ENCODE results near the gene SIM1.

SIM1 gene

DNA sequence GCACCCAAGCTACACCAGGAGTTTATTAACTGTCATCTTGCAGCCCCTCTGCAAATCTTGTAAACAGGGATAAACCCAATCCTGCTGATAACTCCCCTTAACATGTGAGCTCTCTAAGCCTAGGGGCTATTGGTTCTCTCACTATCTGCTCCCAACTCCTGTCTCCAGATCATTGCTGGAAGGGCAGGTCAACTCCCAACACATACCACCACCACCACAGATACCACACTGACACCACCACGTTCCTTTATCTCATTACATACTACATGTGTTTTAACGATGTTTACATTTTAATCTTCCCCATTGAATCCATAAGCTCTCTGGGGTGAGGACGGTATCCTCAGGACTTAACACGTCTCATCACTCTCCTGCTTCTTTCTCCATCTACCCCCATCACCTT lies 51.8 kb downstream of the SIM1 start:
- Histone ChIP-seq H3K9ac (ENCODE audit: low read length) (no peak overlapping the region), H3K27me3 (ENCODE audit: control insufficient read depth, insufficient read depth, low read length) (no peaks in the 10 kb centered on the region), H3K4me1 (ENCODE audit: control insufficient read depth, insufficient read depth, low read length) (no peaks in the 10 kb centered on the region), H3K9me3 (ENCODE audit: control insufficient read depth, insufficient read depth, low read depth, low read length) (no peaks in the 10 kb centered on the region), H3K4me3 (ENCODE audit: low read depth, low read length) (no peak overlapping the region), H3K27ac (ENCODE audit: low read depth, low read length) (no peak overlapping the region), H3K36me3 (ENCODE audit: control insufficient read depth, insufficient read depth, low read length) (no peaks in the 10 kb centered on the region)

DNA sequence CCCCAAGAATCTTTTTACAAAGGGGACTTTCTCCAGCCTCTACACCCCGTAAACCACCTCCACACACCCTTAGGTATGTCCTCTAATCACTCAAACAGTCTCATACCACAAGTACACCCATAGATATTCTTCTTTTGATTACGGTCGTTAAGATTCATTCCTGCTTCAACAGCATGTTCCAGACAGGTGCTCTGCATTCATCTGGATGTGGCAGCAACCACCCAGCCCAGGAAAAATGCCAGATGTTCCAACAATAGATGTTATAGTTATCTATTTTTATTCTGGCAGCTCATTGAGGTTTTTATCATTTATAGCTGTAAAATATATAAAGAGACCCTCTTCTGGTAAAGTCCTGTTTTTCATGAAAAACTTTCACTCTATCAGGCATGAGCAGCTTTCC lies 60.7 kb downstream of the SIM1 start:
- Histone ChIP-seq H3K36me3 (ENCODE audit: control insufficient read depth, insufficient read depth, low read length) (no peaks in the 10 kb centered on the region), H3K27ac (ENCODE audit: low read depth, low read length) (no peak overlapping the region), H3K4me1 (ENCODE audit: control insufficient read depth, insufficient read depth, low read length) (no peaks in the 10 kb centered on the region), H3K9ac (ENCODE audit: low read length) (no peak overlapping the region), H3K27me3 (ENCODE audit: control insufficient read depth, insufficient read depth, low read length) (no peaks in the 10 kb centered on the region), H3K4me3 (ENCODE audit: low read depth, low read length) (no peak overlapping the region), H3K9me3 (ENCODE audit: control insufficient read depth, insufficient read depth, low read depth, low read length) (no peaks in the 10 kb centered on the region)

DNA sequence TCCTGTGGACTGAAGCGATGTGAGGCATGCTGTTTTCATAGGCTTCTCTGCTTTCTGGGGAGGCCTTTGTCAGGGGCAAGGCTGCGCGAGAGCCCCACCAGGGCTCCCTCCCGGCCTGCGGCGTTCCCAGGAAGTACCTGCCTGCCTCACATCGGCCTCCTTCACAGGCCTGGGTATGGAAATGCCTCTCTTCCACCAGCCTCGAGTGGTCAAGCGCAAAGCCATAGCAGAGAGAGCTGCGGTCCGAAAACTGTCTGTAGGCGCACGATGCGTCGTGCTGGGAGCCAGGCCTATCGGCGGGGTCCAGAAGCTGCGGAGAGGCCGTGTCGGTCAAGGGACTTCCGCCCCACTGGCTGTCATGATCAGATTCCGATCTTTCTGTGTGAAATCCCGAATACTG lies 71.2 kb downstream of the SIM1 start:
- H3K4me3 ChIP-seq (ENCODE audit: low read depth, low read length) = no peak overlapping the region

DNA sequence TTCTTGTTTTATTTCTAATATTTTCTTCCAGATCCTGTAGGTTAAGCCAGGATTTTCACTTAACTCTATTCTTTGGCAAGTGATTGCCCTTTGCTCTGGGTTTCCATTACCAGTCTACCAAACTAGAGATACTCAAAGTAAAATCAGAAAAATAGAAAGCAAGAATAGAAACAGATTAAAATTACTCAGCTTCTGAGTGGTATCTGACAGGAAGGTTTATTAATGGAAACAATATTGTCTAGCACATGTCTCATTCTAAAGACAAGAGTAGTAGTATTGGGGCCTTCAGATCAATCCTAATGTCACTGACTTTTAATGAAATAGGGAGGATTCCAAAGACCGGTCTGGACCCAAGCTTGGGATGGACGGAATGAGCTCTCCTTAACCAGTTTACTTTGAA lies 72.3 kb downstream of the SIM1 start:
- H3K9me3 ChIP-seq (ENCODE audit: control insufficient read depth, insufficient read depth, low read depth, low read length) = no peaks in the 10 kb centered on the region
- H3K36me3 ChIP-seq (ENCODE audit: control insufficient read depth, insufficient read depth, low read length) = no peaks in the 10 kb centered on the region
- H3K9ac ChIP-seq (ENCODE audit: low read length) = no peak overlapping the region
- H3K4me1 ChIP-seq (ENCODE audit: control insufficient read depth, insufficient read depth, low read length) = no peaks in the 10 kb centered on the region
- no peak overlapping the region for H3K4me3 ChIP-seq (ENCODE audit: low read depth, low read length)
- H3K27me3 ChIP-seq (ENCODE audit: control insufficient read depth, insufficient read depth, low read length) = no peaks in the 10 kb centered on the region
- no peak overlapping the region for H3K27ac ChIP-seq (ENCODE audit: low read depth, low read length)

More for the DNA sequence above, 71.2 kb downstream of the SIM1 start:
- no peaks in the 10 kb centered on the region for H3K36me3 ChIP-seq (ENCODE audit: control insufficient read depth, insufficient read depth, low read length)
- no peaks in the 10 kb centered on the region for H3K9me3 ChIP-seq (ENCODE audit: control insufficient read depth, insufficient read depth, low read depth, low read length)
- no peaks in the 10 kb centered on the region for H3K27me3 ChIP-seq (ENCODE audit: control insufficient read depth, insufficient read depth, low read length)
- no peaks in the 10 kb centered on the region for H3K4me1 ChIP-seq (ENCODE audit: control insufficient read depth, insufficient read depth, low read length)
- H3K9ac ChIP-seq (ENCODE audit: low read length) = no peak overlapping the region
- H3K27ac ChIP-seq (ENCODE audit: low read depth, low read length) = no peak overlapping the region

DNA sequence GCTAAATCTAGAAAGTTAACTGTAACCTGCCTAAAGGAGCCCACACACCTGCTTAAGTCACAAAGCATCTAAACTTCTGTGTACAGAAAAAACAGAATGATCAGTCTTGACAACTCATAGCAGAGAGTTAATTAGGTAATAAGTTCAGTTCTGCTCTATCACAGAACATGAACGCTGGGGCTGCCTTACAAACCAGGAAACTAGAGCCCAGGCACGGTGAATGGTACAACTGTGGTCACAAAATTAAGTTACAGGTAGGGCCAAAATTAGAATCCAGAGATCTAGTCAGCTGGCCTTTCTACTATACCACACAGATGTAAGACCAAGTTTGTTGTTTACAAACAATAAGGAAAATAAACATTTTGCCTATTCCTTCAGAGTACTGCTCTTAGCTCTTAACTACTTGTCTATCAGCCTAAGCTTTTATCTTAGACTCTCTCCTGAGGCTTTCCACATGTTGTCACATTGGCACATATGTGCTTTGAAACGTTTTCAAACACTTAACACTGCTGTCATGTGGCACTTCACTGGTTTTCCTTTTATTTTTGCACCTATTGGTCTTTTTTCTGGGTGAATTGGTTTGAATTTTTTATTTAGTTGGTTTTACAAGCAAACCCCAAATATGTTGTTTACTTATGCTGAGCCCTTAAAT lies 75.7 kb downstream of the SIM1 start:
- Histone ChIP-seq H3K27me3 (ENCODE audit: control insufficient read depth, insufficient read depth, low read length) (no peaks in the 10 kb centered on the region), H3K9ac (ENCODE audit: low read length) (no peak overlapping the region)

DNA sequence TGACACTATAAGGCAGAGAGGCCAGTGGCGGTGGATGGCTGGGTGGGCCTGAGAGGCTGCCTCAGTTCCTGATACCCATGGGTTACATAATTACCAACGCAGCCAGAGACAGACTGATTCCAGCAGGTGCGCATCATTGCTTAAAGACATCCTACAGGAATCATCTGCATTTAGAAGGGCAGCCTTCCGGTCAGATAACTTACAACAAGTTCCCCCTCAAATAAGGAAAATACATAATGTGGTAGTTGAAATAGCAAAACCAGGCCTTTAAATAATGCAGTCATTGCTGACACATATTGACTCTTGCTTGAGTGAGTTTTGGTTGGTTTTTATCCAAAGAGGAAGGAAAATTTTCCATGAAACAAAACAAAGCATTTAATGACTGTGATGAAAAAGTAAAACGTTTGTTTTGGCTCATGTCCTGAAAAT lies 81.9 kb downstream of the SIM1 start:
- H3K4me1 ChIP-seq (ENCODE audit: control insufficient read depth, insufficient read depth, low read length) = no peaks in the 10 kb centered on the region
- H3K36me3 ChIP-seq (ENCODE audit: control insufficient read depth, insufficient read depth, low read length) = no peaks in the 10 kb centered on the region
- no peaks in the 10 kb centered on the region for H3K27me3 ChIP-seq (ENCODE audit: control insufficient read depth, insufficient read depth, low read length)
- no peak overlapping the region for H3K4me3 ChIP-seq (ENCODE audit: low read depth, low read length)
- no peak overlapping the region for H3K9ac ChIP-seq (ENCODE audit: low read length)
- no peaks in the 10 kb centered on the region for H3K9me3 ChIP-seq (ENCODE audit: control insufficient read depth, insufficient read depth, low read depth, low read length)
- H3K27ac ChIP-seq (ENCODE audit: low read depth, low read length) = no peak overlapping the region

More for the DNA sequence above, 75.7 kb downstream of the SIM1 start:
- Histone ChIP-seq H3K36me3 (ENCODE audit: control insufficient read depth, insufficient read depth, low read length) (no peaks in the 10 kb centered on the region), H3K27ac (ENCODE audit: low read depth, low read length) (no peak overlapping the region), H3K4me3 (ENCODE audit: low read depth, low read length) (no peak overlapping the region), H3K4me1 (ENCODE audit: control insufficient read depth, insufficient read depth, low read length) (no peaks in the 10 kb centered on the region), H3K9me3 (ENCODE audit: control insufficient read depth, insufficient read depth, low read depth, low read length) (no peaks in the 10 kb centered on the region)

DNA sequence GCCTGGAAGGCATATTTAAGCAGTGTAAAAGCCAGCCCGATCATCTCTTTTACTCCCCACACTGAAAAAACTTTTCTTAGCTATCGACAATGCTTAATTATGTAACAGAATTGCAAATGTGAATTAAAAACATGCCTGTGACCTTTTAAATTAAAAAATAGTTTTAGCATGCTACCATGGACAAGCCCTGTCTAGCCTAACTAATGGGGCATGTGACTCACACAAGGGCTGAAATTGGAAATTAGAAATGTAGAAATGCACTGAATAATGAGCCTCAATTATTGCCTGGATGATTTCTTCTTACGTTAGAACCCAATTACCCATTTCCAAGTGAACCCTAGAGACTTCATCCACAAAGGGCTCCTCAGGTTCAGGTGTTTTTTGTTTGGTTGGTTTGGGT lies 82.7 kb downstream of the SIM1 start:
- no peaks in the 10 kb centered on the region for H3K36me3 ChIP-seq (ENCODE audit: control insufficient read depth, insufficient read depth, low read length)
- no peaks in the 10 kb centered on the region for H3K9me3 ChIP-seq (ENCODE audit: control insufficient read depth, insufficient read depth, low read depth, low read length)
- no peaks in the 10 kb centered on the region for H3K27me3 ChIP-seq (ENCODE audit: control insufficient read depth, insufficient read depth, low read length)
- H3K27ac ChIP-seq (ENCODE audit: low read depth, low read length) = no peak overlapping the region
- no peak overlapping the region for H3K4me3 ChIP-seq (ENCODE audit: low read depth, low read length)
- H3K4me1 ChIP-seq (ENCODE audit: control insufficient read depth, insufficient read depth, low read length) = no peaks in the 10 kb centered on the region
- no peak overlapping the region for H3K9ac ChIP-seq (ENCODE audit: low read length)

DNA sequence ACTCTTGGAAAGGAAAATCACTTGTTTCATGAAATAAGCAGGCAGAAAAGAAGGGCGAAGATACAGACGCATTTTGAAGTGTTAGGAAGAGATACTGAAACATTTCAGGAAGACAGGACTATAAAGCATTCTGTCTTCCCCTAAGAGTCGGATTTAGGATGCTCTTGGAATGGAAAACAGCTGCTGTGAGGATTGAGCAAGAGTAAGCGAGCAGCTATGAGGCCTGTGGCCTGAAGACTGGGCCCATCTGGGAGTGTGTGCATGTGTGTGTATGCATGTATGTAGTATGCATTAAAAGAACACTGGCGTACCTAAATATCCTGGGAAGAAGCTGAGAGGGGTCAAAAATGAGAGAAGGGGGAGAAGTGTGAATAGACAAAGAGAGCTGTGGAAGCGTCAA lies 83.6 kb downstream of the SIM1 start:
- Histone ChIP-seq H3K4me1 (ENCODE audit: control insufficient read depth, insufficient read depth, low read length) (no peaks in the 10 kb centered on the region), H3K27ac (ENCODE audit: low read depth, low read length) (no peak overlapping the region), H3K27me3 (ENCODE audit: control insufficient read depth, insufficient read depth, low read length) (no peaks in the 10 kb centered on the region), H3K9me3 (ENCODE audit: control insufficient read depth, insufficient read depth, low read depth, low read length) (no peaks in the 10 kb centered on the region), H3K36me3 (ENCODE audit: control insufficient read depth, insufficient read depth, low read length) (no peaks in the 10 kb centered on the region), H3K4me3 (ENCODE audit: low read depth, low read length) (no peak overlapping the region), H3K9ac (ENCODE audit: low read length) (no peak overlapping the region)

DNA sequence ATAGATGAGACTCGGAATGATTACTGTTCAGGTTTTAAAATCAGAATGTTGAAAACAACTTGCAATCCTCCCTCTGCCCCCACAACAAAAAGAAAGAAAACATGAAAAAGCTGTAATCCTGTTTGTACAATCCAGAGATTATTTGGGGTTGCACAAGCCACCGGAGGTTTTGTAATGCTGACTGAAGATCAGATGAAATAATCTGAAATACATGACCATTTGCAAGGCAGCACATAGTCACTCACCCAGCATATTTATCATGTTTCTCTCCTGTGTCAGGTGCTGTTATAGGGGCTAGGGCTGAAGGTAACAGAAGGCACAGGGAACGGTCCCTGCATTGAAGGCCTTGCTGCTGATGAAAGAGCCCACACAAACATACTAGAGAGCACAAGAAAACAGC lies 85.3 kb downstream of the SIM1 start:
- H3K4me1 ChIP-seq (ENCODE audit: control insufficient read depth, insufficient read depth, low read length) = no peaks in the 10 kb centered on the region
- no peaks in the 10 kb centered on the region for H3K27me3 ChIP-seq (ENCODE audit: control insufficient read depth, insufficient read depth, low read length)
- no peaks in the 10 kb centered on the region for H3K9me3 ChIP-seq (ENCODE audit: control insufficient read depth, insufficient read depth, low read depth, low read length)
- no peaks in the 10 kb centered on the region for H3K36me3 ChIP-seq (ENCODE audit: control insufficient read depth, insufficient read depth, low read length)
- no peak overlapping the region for H3K9ac ChIP-seq (ENCODE audit: low read length)
- H3K4me3 ChIP-seq (ENCODE audit: low read depth, low read length) = no peak overlapping the region
- H3K27ac ChIP-seq (ENCODE audit: low read depth, low read length) = no peak overlapping the region

DNA sequence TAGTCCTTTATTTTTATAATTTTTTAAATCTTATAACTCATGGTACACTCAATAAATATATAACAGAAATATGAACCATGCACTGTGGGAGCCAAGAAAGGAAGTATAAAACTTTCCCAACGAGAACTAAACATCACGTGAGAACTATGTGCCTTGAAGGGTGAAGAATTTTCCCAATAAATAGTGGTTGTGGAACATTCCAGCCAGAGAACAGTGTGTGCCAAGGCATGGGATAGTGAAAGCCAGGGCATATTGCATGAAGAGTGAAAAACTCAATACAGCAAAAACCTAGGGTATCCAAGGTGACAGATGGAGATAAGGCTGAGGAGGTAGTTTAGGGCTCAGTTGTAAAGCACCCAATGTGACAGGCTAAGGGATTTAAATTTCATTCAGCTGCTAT lies 86.1 kb downstream of the SIM1 start:
- no peak overlapping the region for H3K9ac ChIP-seq (ENCODE audit: low read length)
- no peaks in the 10 kb centered on the region for H3K9me3 ChIP-seq (ENCODE audit: control insufficient read depth, insufficient read depth, low read depth, low read length)
- H3K27me3 ChIP-seq (ENCODE audit: control insufficient read depth, insufficient read depth, low read length) = no peaks in the 10 kb centered on the region
- no peaks in the 10 kb centered on the region for H3K4me1 ChIP-seq (ENCODE audit: control insufficient read depth, insufficient read depth, low read length)
- no peak overlapping the region for H3K4me3 ChIP-seq (ENCODE audit: low read depth, low read length)
- no peaks in the 10 kb centered on the region for H3K36me3 ChIP-seq (ENCODE audit: control insufficient read depth, insufficient read depth, low read length)
- no peak overlapping the region for H3K27ac ChIP-seq (ENCODE audit: low read depth, low read length)

DNA sequence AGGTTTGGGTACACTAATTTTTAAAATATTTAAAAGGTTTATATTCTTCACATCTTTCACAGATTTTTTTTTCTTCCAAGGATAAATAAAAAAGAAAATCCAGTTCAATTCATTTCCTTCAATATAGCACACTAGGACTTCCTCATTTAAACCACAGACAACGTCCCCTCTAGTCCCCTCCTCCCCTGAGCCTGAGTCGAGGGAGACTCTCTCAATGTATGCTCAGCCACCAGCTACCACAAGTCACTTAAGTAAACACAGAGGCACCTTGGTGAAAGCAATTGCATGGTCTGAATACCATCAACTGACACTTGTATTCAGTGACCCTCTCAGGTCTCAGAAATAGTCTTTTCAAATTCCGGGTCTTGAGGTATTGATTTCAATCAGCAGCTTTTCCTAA lies 88.6 kb downstream of the SIM1 start:
- Histone ChIP-seq H3K4me3 (ENCODE audit: low read depth, low read length) (no peak overlapping the region), H3K27ac (ENCODE audit: low read depth, low read length) (no peak overlapping the region), H3K4me1 (ENCODE audit: control insufficient read depth, insufficient read depth, low read length) (peaks cover 8% of the 10 kb centered on the region; the same call in 1 of the 2 replicates), H3K9me3 (ENCODE audit: control insufficient read depth, insufficient read depth, low read depth, low read length) (no peaks in the 10 kb centered on the region), H3K9ac (ENCODE audit: low read length) (no peak overlapping the region), H3K27me3 (ENCODE audit: control insufficient read depth, insufficient read depth, low read length) (no peaks in the 10 kb centered on the region), H3K36me3 (ENCODE audit: control insufficient read depth, insufficient read depth, low read length) (no peaks in the 10 kb centered on the region)

Measured in HUES6 (cell line).